GM21619 (cell line): ENCODE results near the gene TYRO3.

ENCODE experiments used
- ATAC-seq: cut with Tn5 transposase; IDR thresholded peaks from one replicate; pipeline ENCODE4 v1.9.1; 2021; ENCODE audit not compliant: unreplicated experiment

Gene TYRO3

DNA sequence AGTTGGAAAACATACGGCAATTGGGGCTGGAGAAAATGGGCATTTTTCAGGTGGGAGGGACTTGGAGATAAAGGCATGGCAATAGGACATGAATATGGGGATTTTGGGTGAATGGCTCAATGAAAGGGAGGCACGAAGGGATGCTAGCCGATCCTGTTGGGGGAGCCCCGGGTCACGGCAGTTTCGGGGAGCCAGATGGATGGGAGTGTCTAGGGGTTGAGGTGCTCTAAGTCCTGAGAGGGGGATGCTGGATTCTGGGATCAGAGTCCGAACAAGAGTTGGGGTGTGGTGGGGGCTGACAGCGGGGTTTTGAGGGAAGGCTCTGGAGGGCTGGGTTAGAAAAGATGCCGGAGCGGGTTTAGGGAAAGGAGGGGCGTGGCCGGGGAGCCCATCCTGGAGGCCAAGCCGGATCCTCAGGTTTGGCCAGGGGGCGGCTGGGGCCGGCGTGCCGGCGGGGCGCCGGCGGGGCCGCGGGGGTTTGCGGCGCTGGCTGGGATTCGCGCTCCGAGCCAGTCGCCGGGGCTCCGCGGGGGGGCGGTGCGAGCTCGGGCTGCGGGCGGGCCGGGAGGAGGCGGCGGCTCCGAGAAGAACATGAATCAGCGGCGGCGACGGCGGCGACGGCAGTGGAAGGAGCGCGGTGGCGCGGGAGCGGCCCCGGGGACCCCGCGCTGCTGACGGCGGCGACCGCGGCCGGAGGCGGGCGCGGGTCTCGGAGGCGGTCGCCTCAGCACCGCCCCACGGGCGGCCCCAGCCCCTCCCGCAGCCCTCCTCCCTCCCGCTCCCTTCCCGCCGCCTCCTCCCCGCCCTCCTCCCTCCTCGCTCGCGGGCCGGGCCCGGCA, at the start of gene TYRO3:
Gene TYRO3 (plus strand): TSS at position 813 of the 839 bp plus-strand sequence. CDS start 46 bp downstream, outside the sequence.
- ATAC-seq, result no peak

DNA sequence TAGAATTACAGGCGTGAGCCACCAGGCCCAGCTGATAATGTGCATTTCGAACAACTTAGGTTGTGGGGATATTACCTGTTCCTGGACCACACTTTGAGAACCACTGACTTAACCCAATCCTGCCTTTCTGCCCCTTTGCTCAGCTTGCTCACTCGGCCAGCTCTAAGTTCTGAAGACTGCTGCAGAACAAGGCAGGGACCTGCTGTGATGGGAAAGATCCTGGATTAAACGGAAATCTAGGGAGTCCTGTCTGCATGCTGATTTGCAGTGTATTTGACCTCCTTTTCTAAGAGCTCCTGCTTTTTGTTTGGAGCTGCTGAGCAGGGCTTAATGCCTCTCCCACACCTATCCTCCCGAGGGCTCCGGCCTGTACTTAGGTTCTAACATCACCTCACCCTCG, 48.3 kb upstream of the TYRO3 start:
- ATAC-seq, result no peak

DNA sequence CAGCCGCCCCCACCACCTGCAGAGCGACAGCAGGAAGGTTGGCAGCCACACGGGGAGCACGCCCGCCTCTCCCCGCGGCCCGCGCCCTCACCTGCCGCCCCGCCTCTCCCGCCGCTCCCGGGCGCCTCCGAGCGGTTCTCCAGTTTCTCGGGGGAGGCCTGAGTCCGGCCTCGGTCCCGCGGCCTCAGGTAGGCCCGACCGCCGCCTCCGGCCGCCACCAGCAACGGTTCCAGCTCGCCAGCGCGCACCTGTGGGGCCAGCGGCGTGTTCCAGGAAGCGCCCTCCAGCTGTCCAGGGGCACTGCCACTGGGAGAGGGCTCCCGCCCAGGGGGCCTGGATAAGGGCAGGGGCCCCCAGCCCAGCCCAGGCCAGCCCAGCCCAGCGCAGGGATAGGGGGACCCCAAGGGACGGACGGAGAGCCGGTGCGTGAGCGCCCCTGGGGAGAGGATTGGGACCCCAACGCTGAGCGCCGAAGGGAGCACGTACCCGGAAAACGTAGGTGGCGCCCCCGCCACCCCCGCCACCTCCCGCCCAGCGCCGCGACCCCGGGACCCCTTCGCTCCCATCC, 47.6 kb upstream of the TYRO3 start:
- ATAC-seq, result no peak

DNA sequence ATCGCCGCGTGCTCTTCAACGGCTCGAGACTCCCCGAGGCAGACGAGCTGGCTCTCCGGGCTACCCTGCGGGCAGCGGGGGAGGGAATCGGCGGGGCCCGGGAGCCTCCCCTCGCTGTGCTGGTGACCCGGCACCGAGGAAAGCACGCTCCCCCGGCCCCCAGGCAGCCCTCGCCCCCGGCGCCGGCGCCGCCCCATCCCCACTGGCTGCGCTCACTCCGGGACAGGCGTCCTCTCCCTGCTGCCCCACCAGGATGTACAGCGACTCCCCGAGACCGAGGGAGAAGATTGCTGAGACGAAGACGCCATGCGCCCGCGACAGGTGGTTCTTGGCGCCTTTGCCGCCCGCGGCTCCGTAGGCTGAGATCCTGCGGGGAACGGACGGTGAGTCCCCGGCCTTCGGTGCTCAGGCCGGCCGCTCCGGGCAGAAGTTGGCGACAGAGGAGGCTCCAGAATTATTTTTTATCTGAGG, 47.1 kb upstream of the TYRO3 start:
- no peak for ATAC-seq

DNA sequence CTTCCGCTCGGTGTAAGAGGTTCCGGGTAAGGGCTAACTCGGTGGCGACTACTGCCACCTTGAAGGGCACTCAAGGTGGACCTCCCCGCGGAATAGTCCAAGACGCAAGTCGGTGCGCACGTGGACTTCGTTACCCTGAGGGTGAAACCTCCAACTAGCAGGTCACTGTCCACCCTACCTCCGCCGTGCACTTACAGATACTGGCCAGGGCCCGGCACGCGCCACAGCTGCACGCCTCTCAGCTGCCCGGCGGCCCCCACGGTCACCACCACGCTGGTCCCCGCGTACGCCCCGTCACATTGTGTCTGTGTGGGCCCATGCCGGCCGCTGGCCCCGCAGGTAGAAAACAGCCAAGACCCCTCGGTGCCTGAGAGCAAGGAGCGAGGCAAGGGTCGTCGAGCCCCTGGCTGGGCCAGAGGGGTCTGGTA, 46.5 kb upstream of the TYRO3 start:
- ATAC-seq, result peak; percentile 11

DNA sequence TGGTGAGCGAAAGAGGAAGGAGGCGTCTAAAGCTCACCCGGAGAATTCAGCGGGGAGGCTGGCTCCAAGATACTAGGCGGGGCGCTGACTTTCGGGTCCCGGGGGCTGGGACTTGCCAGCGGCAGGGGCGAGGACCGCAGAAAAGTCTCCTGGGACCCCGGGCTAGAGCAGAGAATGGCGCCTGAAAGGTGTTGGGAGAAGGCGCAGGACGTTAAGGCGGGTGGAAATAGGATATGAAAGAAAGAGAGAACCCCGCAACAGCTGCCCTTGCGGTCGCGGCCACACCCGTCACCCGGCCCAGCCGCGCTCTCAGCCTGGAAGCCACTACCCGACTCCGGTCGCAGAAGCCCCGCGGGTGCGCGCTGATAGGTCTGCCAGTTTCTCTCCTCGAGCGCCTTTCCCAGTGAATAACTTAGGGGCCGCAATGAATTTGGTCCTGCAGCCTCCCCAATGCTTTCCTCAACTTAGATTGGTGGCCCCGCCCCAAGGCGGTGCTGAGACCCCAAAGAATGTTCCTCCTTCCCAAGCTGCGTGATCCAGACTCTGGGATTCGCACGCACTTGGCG, 46.0 kb upstream of the TYRO3 start:
- peak; percentile 49 for ATAC-seq

DNA sequence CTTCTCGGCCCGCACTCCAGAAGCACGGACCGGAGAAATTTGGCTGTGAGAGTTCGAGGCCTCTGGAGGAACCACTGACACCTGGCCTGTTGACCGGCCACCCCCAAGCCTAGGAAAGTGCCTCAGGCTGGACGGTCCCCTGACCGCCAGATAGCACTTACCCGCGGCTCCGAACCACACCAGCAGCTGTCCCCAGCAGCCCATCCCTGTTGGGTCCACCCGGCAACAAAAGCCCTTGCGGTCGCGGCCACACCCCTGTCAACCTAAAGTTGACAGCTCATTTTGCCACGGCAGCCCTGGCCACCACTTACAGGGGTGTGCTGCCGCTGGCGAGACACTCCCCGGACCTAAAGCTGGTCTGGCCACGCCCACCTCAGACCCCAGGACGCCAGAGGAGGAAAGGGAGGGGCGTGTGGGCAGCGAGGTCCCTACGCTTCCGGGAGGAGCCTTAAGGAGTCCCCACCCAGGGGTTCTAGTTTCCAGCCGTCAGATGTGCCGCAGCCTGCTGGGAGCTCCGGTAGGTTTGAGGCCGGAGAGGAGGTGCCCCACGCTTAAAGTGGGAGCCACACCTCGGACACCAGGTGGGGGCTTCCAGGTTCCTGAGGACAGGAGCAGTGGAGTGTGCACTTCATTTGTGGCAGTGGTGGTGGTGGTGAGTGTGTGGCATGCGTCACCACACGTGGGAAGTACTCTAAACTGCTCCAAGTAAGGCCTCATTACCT, 45.3 kb upstream of the TYRO3 start, which contains the start of gene LTK:
Gene LTK (minus strand): TSS at position 322 of the 722 bp plus-strand sequence. CDS start 118 bp downstream, at position 204.
- ATAC-seq, result no peak

DNA sequence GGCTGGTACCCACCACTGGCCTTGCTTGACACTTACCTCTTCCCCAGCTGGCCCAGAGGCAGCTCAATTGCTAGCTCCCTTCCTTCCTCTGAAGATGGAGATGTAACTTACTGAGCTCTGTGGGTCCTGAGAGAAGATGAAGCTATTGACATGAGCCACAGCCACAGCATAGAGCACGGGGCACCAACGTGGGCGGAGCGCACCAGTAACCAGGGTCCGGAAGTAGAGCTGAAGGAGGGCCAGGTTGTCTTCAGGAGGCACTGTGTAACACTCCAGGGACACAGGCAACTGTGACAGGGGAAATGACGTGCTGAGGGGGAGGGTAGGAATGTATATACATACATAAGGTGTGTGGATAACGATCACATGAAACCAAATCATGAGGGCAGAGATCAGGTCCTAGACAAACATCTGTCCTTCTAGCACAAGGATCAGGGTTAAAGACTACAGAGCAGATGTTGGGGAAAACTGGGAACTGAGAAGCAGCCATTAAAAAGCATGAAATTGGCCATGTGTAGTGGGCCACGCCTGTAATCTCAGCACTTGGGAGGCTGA, 41.0 kb upstream of the TYRO3 start:
- ATAC-seq, result no peak

DNA sequence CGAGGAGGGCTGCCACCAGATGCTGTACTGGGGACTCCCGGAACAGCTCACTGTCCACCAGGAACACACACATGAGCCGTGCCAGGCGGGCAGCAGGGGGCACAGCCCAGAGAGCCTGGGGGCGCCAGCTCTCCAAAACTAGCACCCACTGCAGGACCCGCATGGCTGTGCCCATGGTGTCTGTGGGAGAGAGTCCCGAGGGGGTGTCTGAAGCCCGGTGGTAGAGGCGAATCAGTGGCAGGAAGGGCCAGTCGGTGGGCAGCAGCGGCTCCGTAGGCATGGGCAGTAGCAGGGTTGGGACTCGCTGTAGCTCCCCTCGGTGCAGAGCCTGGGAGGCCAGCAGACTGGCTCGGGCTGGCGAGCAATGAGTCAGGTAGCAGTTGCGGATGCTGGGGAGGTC, 38.4 kb upstream of the TYRO3 start:
- ATAC-seq, result no peak

DNA sequence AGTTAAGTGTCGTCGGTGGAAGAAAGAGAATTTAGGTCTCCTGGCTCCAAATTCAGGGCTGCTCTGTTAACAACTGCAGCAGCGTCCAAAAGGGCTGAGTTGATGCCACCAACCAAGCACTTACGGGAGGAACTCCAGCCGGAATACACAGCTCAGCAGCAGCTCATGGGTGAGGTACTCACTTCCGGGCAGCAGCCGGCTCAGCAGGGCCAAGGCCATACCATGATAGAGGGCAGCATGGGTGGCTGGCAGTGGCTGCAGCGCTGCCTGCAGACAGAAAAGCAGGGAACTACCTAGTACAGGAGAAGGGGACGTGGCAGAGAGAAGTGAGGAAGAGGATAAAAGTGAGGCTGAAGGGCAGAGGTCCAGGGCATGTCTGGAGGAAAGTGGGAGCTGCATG, 37.4 kb upstream of the TYRO3 start:
- no peak for ATAC-seq

DNA sequence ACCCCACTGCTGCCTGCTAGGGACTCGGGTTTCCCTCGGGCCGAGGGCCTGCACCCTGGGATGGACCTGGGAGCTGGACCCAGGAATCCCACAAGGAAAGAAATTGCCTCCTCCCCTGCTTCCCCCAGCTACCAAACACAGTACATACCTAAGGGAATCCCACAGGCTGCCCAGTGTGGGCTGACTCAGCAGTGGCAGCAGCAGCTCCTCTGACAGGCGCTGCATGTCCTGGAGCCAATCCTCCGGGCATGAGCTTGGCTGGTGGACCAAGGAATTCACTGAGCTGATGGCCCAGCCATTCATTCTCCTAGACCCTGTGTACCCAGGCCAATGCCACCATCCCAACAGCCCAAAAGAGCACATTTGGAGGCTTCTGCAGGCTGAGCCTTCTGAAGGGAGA, 35.9 kb upstream of the TYRO3 start:
- ATAC-seq, result no peak

DNA sequence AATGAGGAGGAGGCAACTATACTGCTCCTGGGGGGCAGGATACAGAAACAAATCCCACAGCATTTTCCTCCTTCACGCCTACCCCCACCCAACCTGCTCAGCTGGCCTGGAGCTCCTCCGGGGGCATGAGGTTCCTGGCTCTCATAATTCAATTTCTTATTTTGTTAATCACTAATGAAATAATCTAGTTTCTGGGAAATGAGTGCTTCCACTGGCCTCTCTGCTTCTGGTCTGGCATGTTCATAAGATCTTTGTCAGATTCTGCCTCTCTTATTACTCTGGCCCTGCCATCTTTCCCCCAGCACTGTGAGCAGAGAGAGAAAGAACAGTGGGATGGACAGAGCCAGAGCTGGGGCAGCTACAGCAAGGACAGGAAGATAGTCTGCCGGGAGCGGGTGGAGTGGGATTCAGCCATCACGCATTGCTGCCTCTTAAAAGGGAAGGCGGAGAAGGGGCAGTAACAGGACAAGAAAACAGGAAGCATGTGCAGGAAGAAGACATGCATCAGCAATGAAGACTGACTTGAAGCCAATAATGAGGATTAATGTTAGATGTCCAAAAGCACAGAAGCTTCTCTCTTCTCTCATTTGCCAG, 28.6 kb upstream of the TYRO3 start:
- no peak for ATAC-seq

DNA sequence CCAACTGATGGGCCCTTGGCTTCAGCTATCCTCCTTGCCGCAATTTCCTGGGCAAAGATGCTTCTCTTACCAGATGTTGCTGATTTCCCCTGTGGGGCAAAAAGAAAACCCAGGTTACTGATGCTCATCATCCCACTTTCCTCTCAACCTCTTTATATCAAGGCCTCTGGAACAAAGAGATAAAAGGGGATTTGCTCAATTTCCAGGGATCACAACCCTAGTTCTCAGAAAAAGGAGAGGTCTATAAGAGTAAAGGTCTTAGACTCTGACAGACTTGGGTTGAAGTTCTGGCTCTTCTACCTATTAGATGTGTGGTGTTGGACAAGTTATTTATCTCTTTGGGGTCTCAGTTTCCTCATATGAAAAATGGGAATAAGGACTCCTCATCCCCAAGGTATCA, 23.5 kb upstream of the TYRO3 start:
- no peak for ATAC-seq

DNA sequence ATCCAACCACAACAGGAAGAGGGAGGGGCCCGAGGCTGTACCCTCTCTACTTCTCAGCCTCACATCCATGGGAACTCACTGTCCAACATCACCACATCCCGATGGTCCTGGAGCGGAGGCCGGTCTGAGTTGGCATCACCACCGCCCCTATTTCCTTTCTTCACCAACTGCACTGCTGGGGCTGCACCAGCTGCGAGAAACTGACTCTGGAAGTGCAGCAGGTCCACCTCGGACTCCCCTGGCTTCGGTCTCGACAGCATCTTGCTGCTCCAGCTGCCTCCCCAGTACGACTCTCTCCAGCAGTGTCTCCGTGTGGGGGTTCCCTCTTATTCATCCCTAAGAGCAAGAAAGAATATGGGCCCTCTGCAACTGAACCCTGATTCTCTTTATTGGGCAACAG, 22.1 kb upstream of the TYRO3 start:
- ATAC-seq, result no peak

DNA sequence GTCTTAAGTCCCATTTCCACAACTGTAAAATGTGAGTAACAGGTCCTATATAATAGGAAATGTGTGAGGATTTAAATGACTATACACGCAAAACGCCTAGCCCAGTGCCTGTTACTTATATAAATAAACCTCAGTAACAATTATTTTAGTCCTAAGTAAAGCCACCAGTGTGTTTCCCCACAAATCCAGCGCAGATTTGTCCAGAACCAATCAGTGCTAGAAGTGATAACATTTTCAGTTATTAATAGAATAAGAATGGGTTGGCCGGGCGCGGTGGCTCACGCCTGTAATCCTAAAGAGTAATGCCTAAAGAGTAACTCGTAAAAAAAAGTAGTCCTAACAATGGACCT, 15.5 kb upstream of the TYRO3 start:
- ATAC-seq, result no peak

DNA sequence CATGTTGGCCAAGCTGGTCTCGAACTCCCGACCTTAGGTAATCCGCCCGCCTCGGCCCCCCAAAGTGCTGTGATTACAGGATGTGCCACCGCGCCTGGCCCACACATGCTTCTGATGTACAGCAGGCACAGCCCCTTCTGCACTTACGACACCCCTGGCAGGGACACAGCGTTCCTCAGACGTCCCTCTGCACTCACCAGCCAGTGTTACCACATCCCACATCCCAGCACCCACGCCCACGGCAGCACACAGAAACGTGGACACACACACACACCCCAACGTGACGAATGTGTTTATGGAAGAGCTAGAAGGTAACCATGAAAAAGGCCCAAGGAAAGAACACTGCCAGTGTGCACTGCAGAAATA, 14.4 kb upstream of the TYRO3 start:
- no peak for ATAC-seq

DNA sequence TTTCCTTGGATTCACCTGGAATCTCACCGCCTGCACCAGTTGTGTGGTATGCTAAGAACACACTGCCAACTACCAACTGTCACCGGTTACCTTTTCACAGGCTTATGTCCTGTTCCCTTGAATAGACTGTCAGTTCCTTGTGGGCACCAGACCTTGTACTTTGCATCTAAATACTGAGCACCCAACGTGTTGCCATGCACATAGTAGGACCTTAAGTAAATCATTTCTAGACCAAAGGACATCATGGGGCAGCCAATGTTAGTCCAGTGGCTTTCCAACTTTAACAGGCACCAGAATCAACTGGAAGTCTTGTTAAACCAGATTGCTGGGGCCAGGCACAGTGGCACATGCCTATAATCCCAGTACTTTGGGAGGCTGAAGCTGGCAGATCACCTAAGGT, 13.8 kb upstream of the TYRO3 start:
- no peak for ATAC-seq

DNA sequence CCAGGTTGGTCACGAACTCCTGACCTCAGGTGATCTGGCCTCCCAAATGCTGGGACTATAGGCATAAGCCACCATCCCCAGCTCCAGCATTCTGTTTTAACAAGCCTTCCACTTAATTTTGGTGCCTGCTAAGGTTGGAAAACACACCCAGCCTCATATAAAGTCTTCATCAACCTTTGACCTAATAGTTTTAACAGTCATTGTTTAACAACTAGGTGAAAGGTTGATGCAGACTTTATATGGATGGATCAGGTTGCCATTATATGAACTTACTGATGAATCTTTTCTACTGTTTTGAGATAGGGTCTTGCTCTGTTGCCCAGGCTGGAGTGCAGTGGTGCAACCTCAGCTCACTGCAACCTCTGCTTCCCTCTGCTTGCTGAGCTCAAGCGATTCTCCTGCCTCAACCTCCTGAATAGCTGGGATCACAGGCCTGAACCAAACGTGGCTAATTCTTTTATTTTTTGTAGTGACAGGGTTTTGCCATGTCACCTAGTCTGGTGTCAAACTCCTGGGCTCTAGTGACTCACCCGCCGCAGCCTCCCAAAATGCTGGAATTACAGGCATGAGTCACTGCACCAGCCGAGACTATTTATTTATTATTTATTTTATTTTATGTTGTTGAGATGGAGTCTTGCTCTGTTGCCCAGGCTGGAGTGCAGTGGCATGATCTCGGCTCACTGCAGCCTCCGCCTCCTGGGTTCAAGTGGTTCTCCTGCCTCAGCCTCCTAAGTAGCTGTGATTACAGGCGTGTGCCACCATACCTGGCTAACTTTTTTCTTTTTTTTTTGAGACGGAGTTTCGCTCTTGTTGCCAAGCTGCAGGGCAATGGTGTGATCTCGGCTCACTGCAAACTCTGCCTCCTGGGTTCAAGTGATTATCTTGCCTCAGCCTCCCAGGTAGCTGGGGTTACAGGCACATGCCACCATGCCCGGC, 11.9 kb upstream of the TYRO3 start:
- ATAC-seq, result no peak

DNA sequence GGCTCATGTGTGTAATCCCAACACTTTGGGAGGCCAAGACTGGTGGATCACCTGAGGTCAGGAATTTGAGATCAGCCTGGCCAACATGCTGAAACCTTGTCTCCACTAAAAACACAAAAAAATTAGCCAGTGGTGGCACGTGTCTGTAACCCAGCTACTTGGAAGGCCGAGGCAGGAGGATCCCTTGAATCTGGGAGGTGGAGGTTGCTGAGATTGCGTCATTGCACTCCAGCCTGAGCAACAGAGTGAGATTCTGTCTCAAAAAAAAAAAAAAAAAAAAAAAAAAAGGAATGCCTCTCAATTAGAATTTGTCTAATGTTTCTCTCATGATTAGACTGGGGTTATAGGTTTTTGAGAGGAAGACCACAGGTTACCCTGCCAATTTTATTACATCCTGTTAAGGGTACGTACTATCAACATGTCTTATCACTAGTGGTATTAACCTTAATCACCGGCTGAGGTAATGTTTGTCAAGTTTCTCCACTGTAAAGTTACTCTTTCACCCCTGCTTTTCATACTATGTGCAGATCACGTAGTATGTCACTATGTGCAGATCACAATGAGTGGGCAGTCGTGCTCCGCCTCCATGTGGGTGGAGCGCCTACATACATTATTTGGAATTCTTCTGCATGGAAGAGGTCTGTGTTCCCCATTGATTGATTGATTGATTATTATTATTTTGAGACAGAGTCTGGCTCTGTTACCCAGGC, 8.8 kb upstream of the TYRO3 start:
- ATAC-seq, result no peak
